Dendritic cell treated with granulocyte-macrophage colony-stimulating factor and Interleukin-4, amounts not matched to agents 40 ng/mL and 50 ng/mL, for 4 days (primary cell): ENCODE measurements around the gene ALG1.
"Not testable (repeated sequence)": the region's sequence is repeated elsewhere in the genome, so short reads cannot be mapped to it uniquely, and the experiment has no call there.

Experiments used
- H3K27ac Mint-ChIP-seq: one replicate; pipeline ENCODE4 v1.8.0; 2022; ENCODE audit warnings: mild to moderate bottlenecking, mixed read lengths
- H3K27me3 Mint-ChIP-seq: one replicate; pipeline ENCODE4 v1.8.0; 2022; ENCODE audit warnings: mild to moderate bottlenecking, mixed read lengths
- H3K36me3 Mint-ChIP-seq: one replicate; pipeline ENCODE4 v1.8.0; 2022; ENCODE audit warnings: low read depth, mixed read lengths
- H3K4me1 Mint-ChIP-seq: one replicate; pipeline ENCODE4 v1.8.0; 2022; ENCODE audit warnings: low read depth, mixed read lengths
- H3K4me3 Mint-ChIP-seq: one replicate; pipeline ENCODE4 v1.8.0; 2022; ENCODE audit warnings: mild to moderate bottlenecking, moderate library complexity, mixed read lengths
- H3K9me3 Mint-ChIP-seq: one replicate; pipeline ENCODE4 v1.8.0; 2022; ENCODE audit warnings: mixed read lengths
- intact Hi-C: fragments of 100-400 bp; cut with micrococcal nuclease; formaldehyde crosslinking; loops from one replicate; pipeline ENCODE4 v1.15.0; 2022

Gene ALG1

GRCh38 chr16:5034167-5034523, 37.5 kb upstream of the ALG1 start:
- intact Hi-C loops = no loop called here
- Mint-ChIP-seq H3K4me1 (peaks cover 70% of the 10 kb centered on the region), H3K27ac (peak overlapping the region; percentile 82), H3K4me3 (peak overlapping the region; percentile 85), H3K27me3 (peaks cover 3% of the 10 kb centered on the region), H3K9me3 (no peaks in the 10 kb centered on the region), H3K36me3 (peaks cover 42% of the 10 kb centered on the region)

GRCh38 chr16:5035909-5036227, 35.8 kb upstream of the ALG1 start:
- Mint-ChIP-seq H3K36me3 (peaks cover 25% of the 10 kb centered on the region), H3K4me3 (no peak overlapping the region), H3K4me1 (peaks cover 53% of the 10 kb centered on the region), H3K27ac (no peak overlapping the region), H3K9me3 (no peaks in the 10 kb centered on the region), H3K27me3 (peaks cover 12% of the 10 kb centered on the region)
- intact Hi-C loops = no loop called here

- intact Hi-C loops = no loop called here
- peaks cover 47% of the 10 kb centered on the region for H3K4me1 Mint-ChIP-seq
- no peak overlapping the region for H3K4me3 Mint-ChIP-seq
Measured at GRCh38 chr16:5036228-5037156, 35.2 kb upstream of the ALG1 start.

GRCh38 chr16:5040451-5040850, 31.2 kb upstream of the ALG1 start:
- Mint-ChIP-seq H3K27me3 (peaks cover 26% of the 10 kb centered on the region), H3K36me3 (no peaks in the 10 kb centered on the region), H3K4me3 (no peak overlapping the region), H3K9me3 (no peaks in the 10 kb centered on the region), H3K27ac (no peak overlapping the region), H3K4me1 (peaks cover 19% of the 10 kb centered on the region)
- intact Hi-C loops = no loop called here

More at GRCh38 chr16:5036228-5037156, 35.2 kb upstream of the ALG1 start:
- Mint-ChIP-seq H3K36me3 (peaks cover 19% of the 10 kb centered on the region), H3K27me3 (peaks cover 19% of the 10 kb centered on the region), H3K27ac (no peak overlapping the region), H3K9me3 (no peaks in the 10 kb centered on the region)

GRCh38 chr16:5041600-5042133, 30.0 kb upstream of the ALG1 start:
- no peaks in the 10 kb centered on the region for H3K9me3 Mint-ChIP-seq
- peaks cover 7% of the 10 kb centered on the region for H3K4me1 Mint-ChIP-seq
- H3K36me3 Mint-ChIP-seq = no peaks in the 10 kb centered on the region
- no peak overlapping the region for H3K27ac Mint-ChIP-seq
- H3K4me3 Mint-ChIP-seq = no peak overlapping the region
- intact Hi-C loops = no loop called here
- H3K27me3 Mint-ChIP-seq = peaks cover 24% of the 10 kb centered on the region

GRCh38 chr16:5042574-5043171, 29.0 kb upstream of the ALG1 start:
- intact Hi-C loops = no loop called here
- H3K4me1 Mint-ChIP-seq = peaks cover 10% of the 10 kb centered on the region
- peaks cover 24% of the 10 kb centered on the region for H3K27me3 Mint-ChIP-seq
- H3K4me3 Mint-ChIP-seq = no peak overlapping the region
- no peak overlapping the region for H3K27ac Mint-ChIP-seq
- H3K9me3 Mint-ChIP-seq = no peaks in the 10 kb centered on the region
- H3K36me3 Mint-ChIP-seq = no peaks in the 10 kb centered on the region

- Mint-ChIP-seq H3K36me3 (no peaks in the 10 kb centered on the region), H3K9me3 (no peaks in the 10 kb centered on the region), H3K4me3 (no peak overlapping the region), H3K27me3 (peaks cover 28% of the 10 kb centered on the region), H3K27ac (no peak overlapping the region), H3K4me1 (peaks cover 10% of the 10 kb centered on the region)
- intact Hi-C loops = no loop called here
Measured at GRCh38 chr16:5044011-5044540, 27.6 kb upstream of the ALG1 start.

- H3K27ac Mint-ChIP-seq, H3K4me3 Mint-ChIP-seq, H3K36me3 Mint-ChIP-seq, intact Hi-C loops, H3K9me3 Mint-ChIP-seq: not testable (repeated sequence)
- Mint-ChIP-seq H3K4me1 (peaks cover 10% of the 10 kb centered on the region), H3K27me3 (peaks cover 31% of the 10 kb centered on the region)
Measured at GRCh38 chr16:5044581-5044980, 27.1 kb upstream of the ALG1 start.

GRCh38 chr16:5045499-5046115, 26.0 kb upstream of the ALG1 start:
- intact Hi-C loops = no loop called here
- Mint-ChIP-seq H3K9me3 (no peaks in the 10 kb centered on the region), H3K4me3 (no peak overlapping the region), H3K4me1 (peaks cover 10% of the 10 kb centered on the region), H3K27ac (no peak overlapping the region), H3K36me3 (no peaks in the 10 kb centered on the region), H3K27me3 (peaks cover 36% of the 10 kb centered on the region)

GRCh38 chr16:5046914-5047313, 24.7 kb upstream of the ALG1 start:
- intact Hi-C loops = no loop called here
- no peaks in the 10 kb centered on the region for H3K9me3 Mint-ChIP-seq
- H3K27ac Mint-ChIP-seq = no peak overlapping the region
- peaks cover 25% of the 10 kb centered on the region for H3K27me3 Mint-ChIP-seq
- peaks cover 6% of the 10 kb centered on the region for H3K4me1 Mint-ChIP-seq
- no peak overlapping the region for H3K4me3 Mint-ChIP-seq
- no peaks in the 10 kb centered on the region for H3K36me3 Mint-ChIP-seq

GRCh38 chr16:5054876-5055865, 16.5 kb upstream of the ALG1 start:
- Mint-ChIP-seq H3K36me3 (no peaks in the 10 kb centered on the region), H3K9me3 (no peaks in the 10 kb centered on the region), H3K27me3 (peaks cover 5% of the 10 kb centered on the region), H3K27ac (no peak overlapping the region), H3K4me3 (no peak overlapping the region), H3K4me1 (no peaks in the 10 kb centered on the region)
- intact Hi-C loops = loop anchor here (5.0 kb wide), 1 partner anchor 37 kb away; no protein-coding TSS in a partner anchor

GRCh38 chr16:5056352-5056751, 15.3 kb upstream of the ALG1 start:
- intact Hi-C loops = loop anchor here (5.0 kb wide), 1 partner anchor 36 kb away; no protein-coding TSS in a partner anchor
- Mint-ChIP-seq H3K36me3 (no peaks in the 10 kb centered on the region), H3K9me3 (no peaks in the 10 kb centered on the region), H3K27ac (no peak overlapping the region), H3K27me3 (no peaks in the 10 kb centered on the region), H3K4me3 (no peak overlapping the region), H3K4me1 (no peaks in the 10 kb centered on the region)

- intact Hi-C loops = loop anchor here (5.0 kb wide), 1 partner anchor 34 kb away; no protein-coding TSS in a partner anchor
- Mint-ChIP-seq H3K27me3 (peaks cover 7% of the 10 kb centered on the region), H3K4me1 (no peaks in the 10 kb centered on the region), H3K27ac (no peak overlapping the region), H3K36me3 (no peaks in the 10 kb centered on the region), H3K4me3 (no peak overlapping the region), H3K9me3 (no peaks in the 10 kb centered on the region)
Measured at GRCh38 chr16:5058476-5058875, 13.2 kb upstream of the ALG1 start.
